Measurements from ENCODE around the gene B3GAT1. TPM values are rescaled to one million over a fixed set of nuclear protein-coding genes. Genes with fewer than 3 reads are reported as not detected.

The B3GAT1 gene
- polyA plus RNA-seq, 4 donors: 2.5 to 5.5 (median 4.1) TPM

DNA sequence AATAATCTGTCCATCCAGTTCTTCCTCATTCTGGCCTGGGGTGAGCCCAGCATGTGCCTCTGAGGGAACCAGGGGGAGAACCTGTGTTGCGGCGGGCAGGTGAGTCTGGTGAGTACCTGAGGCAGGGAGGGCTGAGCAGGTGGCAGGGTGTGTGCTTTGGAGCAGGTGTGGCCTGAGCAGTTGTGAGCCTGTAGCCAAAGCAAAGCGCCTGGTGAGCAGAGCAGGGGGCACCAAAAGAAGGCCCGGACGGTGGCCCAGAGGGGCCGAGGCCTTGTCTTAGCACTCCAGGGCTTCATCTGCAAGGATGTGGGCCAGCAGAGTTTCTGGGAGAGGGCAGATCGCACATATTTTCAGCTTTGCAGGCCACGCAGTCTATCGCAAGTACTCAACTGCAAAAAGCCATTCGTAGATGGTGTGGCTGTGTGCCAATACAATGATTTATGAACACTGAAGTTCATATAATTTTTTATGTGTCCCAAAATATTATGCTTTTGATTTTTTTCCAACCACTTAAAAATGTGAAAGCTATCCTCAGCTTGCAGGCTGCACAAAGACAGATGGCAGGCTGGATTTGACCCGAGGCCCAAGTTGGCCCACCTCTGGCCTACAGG lies 71.6 kb downstream of the B3GAT1 start:
- no peak for DNase-seq (ENCODE audit: low read depth in 4 of 4, low spot score in 2 of 4)

DNA sequence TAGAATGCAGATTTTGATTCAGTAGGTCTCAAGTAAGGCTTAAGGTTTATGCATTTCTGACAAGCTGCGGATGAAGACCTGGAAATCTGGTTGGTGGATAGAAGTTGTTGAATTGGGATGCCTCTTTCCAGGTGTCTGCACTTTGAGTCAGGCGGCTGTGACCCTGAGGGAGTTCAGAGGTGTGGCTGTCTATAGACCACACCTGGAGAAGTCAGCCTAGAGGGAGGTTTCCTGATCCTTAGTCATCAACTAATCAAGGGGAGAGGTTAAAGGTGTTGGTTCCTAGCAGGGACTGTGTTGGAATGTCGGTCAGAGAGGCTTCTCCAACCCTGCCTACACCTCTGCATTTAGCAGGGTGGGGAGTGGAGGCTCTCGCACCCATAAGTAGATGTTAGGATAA lies 72.3 kb downstream of the B3GAT1 start:
- no peak for DNase-seq (ENCODE audit: low read depth in 4 of 4, low spot score in 2 of 4)

DNA sequence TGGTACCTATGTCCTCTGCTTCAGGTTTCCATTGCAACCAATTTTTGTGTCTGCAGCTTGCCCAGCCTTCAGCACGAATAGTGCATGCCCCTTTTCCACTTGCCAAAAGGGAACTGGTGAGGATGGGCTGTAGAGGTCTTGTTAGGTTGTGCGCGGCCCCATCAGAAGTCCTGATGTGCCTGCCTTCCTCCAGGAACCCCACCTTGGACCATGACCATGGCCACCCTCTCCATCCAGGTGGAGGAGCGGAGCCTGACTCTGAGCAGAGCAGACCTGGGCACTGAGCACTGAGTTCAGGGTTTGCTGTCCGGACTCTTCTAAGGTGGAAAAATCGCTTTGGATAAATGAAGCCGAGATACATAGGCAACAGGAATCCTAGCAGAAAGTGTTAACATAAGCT lies 73.4 kb downstream of the B3GAT1 start:
- no peak for DNase-seq (ENCODE audit: low read depth in 4 of 4, low spot score in 2 of 4)

DNA sequence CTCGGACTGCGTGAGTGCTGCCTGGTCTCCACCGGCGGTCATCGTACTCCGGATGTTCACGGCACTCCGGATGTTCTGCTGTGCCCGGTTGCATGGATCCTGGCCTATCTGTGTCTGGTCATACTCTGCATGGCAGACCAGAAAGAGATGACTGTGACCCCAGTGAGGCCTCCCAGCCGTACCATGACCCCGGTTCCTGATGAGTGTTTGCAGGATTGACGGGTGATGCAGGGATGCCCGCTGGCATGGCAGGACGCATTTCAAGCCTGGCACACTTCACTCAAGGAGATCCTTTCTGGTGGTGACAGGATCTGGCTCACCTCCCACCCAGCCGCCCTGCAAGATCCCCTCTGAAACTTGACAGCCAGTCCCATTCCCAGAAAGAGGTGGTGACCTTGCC lies 74.0 kb downstream of the B3GAT1 start:
- DNase-seq (ENCODE audit: low read depth in 4 of 4, low spot score in 2 of 4): no peak

DNA sequence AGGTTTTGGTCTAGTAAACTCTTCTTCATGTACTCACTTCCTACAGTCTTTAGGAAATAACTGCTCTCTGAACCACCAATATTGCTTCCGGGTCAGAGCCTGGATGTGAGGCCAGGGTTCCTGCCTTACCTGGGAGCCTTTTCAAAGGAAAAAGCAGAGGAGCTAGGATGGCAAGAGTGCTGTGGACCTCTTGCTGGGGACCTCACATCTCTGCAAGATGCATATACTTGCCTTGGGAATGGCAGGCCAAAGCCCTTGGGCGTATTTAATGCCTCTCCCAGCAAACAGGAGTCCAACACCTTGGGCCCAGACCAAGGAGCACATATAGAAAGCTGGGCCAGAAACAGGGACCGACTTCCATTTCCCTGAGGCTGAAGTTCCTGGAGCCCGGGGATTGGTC lies 75.0 kb downstream of the B3GAT1 start:
- no peak for DNase-seq (ENCODE audit: low read depth in 4 of 4, low spot score in 2 of 4)

DNA sequence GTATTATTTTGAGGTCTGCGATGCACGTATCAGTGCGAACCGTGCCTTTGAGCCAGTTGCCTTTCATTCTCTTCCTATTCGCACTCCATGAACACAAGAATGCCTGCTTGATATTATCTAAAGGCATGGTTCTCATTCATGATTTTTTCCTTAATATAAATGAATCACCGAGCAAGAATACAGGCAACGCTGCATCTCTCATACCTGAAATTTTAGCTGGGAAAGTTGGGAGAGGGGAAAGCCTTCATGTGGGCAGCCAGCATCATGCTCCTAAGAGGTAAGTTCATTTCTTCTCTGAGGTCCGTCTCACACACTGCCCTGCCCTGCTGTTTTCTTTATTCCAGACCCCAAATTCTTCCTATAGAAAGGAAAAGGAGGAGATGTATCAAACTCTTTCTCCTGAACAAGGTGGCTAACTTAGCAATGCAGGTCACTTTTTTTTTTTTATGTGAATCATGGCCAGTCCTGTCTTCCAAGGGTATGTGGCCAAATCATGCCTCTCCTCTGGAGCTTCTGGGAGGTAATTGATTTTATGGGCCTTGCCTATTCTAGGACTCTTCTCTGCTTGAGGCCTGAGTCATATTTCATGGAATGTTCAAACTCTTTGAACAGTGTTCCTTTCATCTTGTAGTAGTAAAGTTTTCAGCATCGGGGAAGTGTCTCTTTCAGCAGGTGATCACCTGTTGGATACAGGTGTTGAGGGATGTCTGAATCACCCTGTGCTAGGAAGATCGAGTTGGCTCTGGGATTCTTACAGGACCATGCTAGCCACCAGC lies 77.1 kb downstream of the B3GAT1 start:
- no peak for DNase-seq (ENCODE audit: low read depth in 4 of 4, low spot score in 2 of 4)

DNA sequence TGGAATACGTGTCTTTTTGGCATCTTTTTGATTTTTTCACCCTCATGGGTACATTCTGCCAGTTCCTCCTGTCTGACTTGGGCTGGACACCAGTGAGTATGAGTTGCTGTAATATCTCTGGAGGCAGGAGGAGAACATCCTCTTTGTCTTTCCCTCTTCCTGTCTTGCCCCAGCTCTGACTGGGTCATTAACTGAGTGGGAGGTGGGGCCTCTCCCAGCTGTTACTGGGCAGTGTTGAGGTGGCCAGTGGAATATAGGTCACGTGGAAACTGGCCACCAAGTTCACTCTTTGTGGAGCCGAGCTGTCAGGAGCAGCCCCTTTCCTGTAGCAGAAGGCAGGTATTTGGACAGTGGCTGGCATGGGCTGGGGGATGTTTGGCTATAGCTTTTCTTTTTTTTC lies 78.1 kb downstream of the B3GAT1 start:
- DNase-seq (ENCODE audit: low read depth in 4 of 4, low spot score in 2 of 4): no peak

DNA sequence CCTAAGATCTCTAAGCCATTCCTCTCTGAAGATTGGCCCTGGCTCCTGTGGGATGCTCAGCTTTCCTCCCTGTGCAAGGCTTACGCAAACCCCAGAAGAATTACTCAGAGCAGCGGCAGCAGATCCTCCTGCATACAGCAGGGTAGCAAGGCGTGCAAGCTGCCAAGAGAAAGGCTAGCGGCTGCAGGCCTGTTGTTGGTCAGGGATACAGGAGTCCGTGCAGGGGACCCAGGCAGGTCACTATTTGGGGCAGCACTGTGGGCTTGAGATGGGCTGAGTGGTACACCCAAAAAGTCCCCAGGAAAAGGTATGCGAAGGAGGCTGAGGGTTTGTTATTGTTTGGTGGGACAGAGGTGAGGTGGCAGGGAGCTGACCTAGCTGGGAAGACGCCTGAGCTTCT lies 78.7 kb downstream of the B3GAT1 start:
- DNase-seq (ENCODE audit: low read depth in 4 of 4, low spot score in 2 of 4): no peak

DNA sequence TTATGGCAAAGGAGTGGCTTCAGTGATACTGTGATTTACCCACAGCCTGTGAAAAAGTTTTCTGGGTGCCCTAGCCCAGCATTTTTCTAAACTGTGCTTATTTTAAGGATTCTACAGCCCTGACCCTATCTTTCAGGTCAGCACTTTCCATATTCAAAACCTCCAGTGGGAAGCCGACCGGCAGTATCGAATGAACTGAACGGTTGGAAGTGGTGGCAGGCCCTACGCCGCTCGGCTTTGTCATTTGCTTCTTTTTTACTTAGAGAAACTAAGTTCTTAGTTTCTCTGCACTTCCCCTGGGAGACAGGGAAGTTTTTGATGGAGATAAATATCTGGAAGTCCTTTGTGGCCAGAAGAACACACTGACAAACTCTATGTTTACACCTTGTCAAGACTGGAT lies 79.3 kb downstream of the B3GAT1 start:
- no peak for DNase-seq (ENCODE audit: low read depth in 4 of 4, low spot score in 2 of 4)

DNA sequence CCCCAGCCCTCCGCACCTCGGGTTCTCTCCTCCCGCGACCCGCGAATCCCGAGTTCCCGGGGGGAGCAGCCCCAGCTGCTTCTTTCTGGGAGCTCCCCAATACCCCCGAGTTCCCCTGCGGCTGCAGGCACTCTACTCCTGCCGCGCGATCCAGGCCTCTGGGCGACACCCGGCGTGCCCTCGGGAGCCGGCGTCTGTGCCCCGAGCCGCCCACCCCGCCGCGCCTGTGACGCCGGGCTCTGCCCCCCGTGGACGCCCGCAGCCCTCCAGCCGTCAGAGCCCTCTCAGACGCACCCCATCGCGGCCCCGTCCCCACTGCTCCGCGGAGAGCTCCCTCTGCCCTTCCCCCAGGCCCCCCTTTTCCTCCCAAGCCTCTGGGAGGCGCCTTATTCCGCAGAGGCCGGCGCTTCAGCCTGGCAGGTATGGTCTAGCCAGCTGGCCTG lies 79.8 kb downstream of the B3GAT1 start:
- DNase-seq (ENCODE audit: low read depth in 4 of 4, low spot score in 2 of 4): no peak

DNA sequence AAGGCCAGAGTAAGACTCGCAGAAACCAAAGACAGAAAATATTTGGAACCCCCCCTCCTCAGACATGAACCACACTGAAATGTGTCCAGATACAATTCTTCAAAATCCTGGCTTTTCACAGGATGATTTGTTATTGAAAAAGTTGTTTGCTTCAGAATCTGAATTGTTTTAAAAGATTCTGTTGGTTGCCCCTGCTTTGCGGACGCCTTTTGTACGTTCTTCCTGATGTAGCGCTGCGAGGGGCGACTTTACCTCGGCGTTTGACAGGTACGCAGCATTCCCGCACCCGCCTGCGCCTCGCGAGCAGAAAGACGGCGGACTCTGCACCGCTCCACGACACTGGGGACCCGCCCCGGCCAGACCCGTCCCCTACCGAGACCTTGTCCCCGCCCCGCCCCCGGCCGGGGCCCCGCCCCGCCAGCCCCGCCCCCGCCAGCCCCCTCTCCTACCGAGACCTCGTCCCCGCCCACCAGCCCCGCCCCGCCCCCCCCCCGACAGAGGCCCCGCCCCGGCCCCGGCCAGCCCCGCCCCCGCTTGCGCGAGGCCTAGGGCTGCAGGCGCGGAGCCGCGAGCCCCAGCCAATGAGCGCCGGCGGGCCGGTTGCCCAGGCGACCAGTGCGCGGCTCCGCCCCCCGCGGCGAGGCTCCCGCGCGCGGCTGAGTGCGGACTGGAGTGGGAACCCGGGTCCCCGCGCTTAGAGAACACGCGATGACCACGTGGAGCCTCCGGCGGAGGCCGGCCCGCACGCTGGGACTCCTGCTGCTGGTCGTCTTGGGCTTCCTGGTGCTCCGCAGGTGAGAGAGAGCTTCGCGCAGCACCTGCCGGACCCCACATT lies 80.5 kb downstream of the B3GAT1 start, which contains the start of gene GLB1L2:
GLB1L2 (plus strand) TSS at position 635 of the 835 bp plus-strand sequence; CDS start at position 709, 74 bp downstream.
- peak in 3 of 4 donors; percentile 37 to 45 (median 38) for DNase-seq (ENCODE audit: low read depth in 4 of 4, low spot score in 2 of 4)

DNA sequence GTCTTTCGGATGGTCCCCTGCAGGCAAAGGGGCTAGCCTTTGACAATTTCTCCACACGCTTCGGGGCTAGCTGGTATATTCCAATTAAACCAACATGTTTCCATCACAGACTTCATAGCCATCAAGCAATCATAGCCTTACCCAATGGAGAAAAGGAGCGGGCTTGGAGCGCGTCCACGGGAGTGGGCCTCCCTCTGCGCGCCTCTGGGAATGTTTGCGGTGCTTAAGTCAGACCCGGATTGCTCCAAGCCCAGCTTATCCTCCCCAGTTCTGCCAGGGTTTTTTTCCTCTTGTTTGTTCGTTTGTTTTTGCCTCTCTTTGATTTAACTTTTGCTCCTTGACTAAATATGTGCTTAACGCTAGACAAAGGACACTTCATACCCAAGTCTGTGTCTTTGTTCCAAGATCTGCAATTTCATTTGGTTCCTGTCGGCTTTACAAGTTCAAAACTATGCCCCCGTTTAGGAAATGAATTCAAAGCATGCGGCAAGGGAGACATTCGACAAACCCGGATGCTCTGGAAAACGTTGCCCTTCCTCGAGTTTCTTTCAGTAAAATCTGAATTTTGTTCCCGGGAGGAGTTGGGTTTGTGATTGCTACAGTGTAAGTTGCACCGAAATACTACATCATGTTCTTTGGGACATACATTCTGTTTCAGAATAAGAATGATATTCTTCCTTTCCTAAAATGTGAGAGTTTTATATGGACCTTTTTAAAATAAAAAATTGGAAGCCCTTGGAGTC lies 81.3 kb downstream of the B3GAT1 start:
- no peak for DNase-seq (ENCODE audit: low read depth in 4 of 4, low spot score in 2 of 4)

Other genes starting within 250 kb of the B3GAT1 start
- 10 to 100 TPM; 24.0 to 38.7 (median 33.5) TPM for gene NCAPD3, start 188.3 kb downstream of the B3GAT1 start, polyA plus RNA-seq (ENCODE audit: insufficient read length in 4 of 4)
- gene VPS26B, start 187.6 kb downstream of the B3GAT1 start, polyA plus RNA-seq (ENCODE audit: insufficient read length in 4 of 4): 10 to 100 TPM; 45.3 to 66.2 (median 55.2) TPM
- 10 to 100 TPM; 68.0 to 81.0 (median 69.5) TPM for gene THYN1, start 158.9 kb downstream of the B3GAT1 start, polyA plus RNA-seq (ENCODE audit: insufficient read length in 4 of 4)
- gene ACAD8, start 158.7 kb downstream of the B3GAT1 start, polyA plus RNA-seq (ENCODE audit: insufficient read length in 4 of 4): 10 to 100 TPM; 36.2 to 55.8 (median 47.2) TPM
- 1 to 10 TPM; 1.1 to 2.1 (median 1.3) TPM for gene GLB1L3, start 135.9 kb downstream of the B3GAT1 start, polyA plus RNA-seq (ENCODE audit: insufficient read length in 4 of 4)
- gene GLB1L2, start 80.3 kb downstream of the B3GAT1 start, polyA plus RNA-seq (ENCODE audit: insufficient read length in 4 of 4): 10 to 100 TPM; 21.0 to 22.6 (median 21.5) TPM

Measured in left renal cortex interstitium (tissue), 4 donors.